Neural cell (in vitro differentiated cells): ENCODE measurements around the gene GNG7. TPM values are rescaled to one million over a fixed set of nuclear protein-coding genes. Genes with fewer than 3 reads are reported as not detected.

Experiments used
- H2AFZ ChIP-seq: fragments of 200-600, 300-800 bp; sonication (generic), shearing (Covaris generic); 2 replicates; pipeline ENCODE4 v1.6.0; 2014; ENCODE audit warnings: low read depth, mild to moderate bottlenecking, antibody characterized with exemption, low read length, moderate library complexity
- H3F3A ChIP-seq: fragments of 200-600 bp; shearing (Covaris generic); 2 replicates; pipeline ENCODE4 v1.6.1; 2016; ENCODE audit warnings: mild to moderate bottlenecking, moderate library complexity, mixed read lengths, antibody characterized with exemption, low read length; ENCODE audit not compliant: insufficient read depth, poor library complexity, severe bottlenecking
- H3K27ac ChIP-seq: fragments of 200-600, 300-800 bp; sonication (generic), shearing (Covaris generic); 2 replicates; pipeline ENCODE4 v1.5.1; 2014; ENCODE audit warnings: mild to moderate bottlenecking, low read length, moderate library complexity
- H3K27me3 ChIP-seq: fragments of 300-800, 200-600 bp; sonication (generic), shearing (Covaris generic); 2 replicates; pipeline ENCODE4 v1.6.0; 2014; ENCODE audit warnings: mild to moderate bottlenecking, low read depth, low read length, moderate library complexity; ENCODE audit not compliant: insufficient read depth
- H3K36me3 ChIP-seq: fragments of 300-800, 200-600 bp; sonication (generic), shearing (Covaris generic); 2 replicates; pipeline ENCODE4 v1.5.1; 2014; ENCODE audit warnings: mild to moderate bottlenecking, antibody characterized with exemption, low read length, moderate library complexity; ENCODE audit not compliant: insufficient read depth
- H3K4me2 ChIP-seq: fragments of 300-800, 200-600 bp; sonication (generic), shearing (Covaris generic); 2 replicates; pipeline ENCODE4 v1.6.0; 2014; ENCODE audit warnings: mild to moderate bottlenecking, low read length
- H3K4me3 ChIP-seq: fragments of 300-800, 200-600 bp; sonication (generic), shearing (Covaris generic); 2 replicates; pipeline ENCODE4 v1.5.1; 2014; ENCODE audit warnings: mild to moderate bottlenecking, low read length, moderate library complexity
- H3K79me2 ChIP-seq: fragments of 200-600 bp; shearing (Covaris generic); replicated peaks from 2 replicates; pipeline ENCODE4 v1.6.0; 2014; ENCODE audit warnings: mild to moderate bottlenecking, low read length, moderate library complexity; ENCODE audit not compliant: insufficient read depth
- H3K9ac ChIP-seq: fragments of 300-800, 200-600 bp; sonication (generic), shearing (Covaris generic); 2 replicates; pipeline ENCODE4 v1.6.1; 2016; ENCODE audit warnings: mild to moderate bottlenecking, low read length, mixed read lengths
- H3K9me2 ChIP-seq: fragments of 200-600 bp; shearing (Covaris generic); 2 replicates; pipeline ENCODE4 v1.6.1; 2016; ENCODE audit warnings: mild to moderate bottlenecking, low read length, mixed read lengths; ENCODE audit not compliant: insufficient read depth
- H3K9me3 ChIP-seq: fragments of 200-600, 300-800 bp; sonication (generic), shearing (Covaris generic); 2 replicates; pipeline ENCODE4 v1.6.1; 2016; ENCODE audit warnings: mild to moderate bottlenecking, mixed run types, low read length, moderate library complexity, mixed read lengths
- H4K20me1 ChIP-seq: fragments of 200-600 bp; shearing (Covaris generic); 2 replicates; pipeline ENCODE4 v1.6.1; 2016; ENCODE audit warnings: mild to moderate bottlenecking, mixed run types; ENCODE audit not compliant: insufficient read depth
- EP300 ChIP-seq: fragments of 450-650 bp; conservative IDR thresholded peaks from 2 replicates; pipeline ENCODE4 v1.6.1; 2014; ENCODE audit warnings: antibody characterized with exemption, mild to moderate bottlenecking, moderate library complexity; ENCODE audit not compliant: poor library complexity, severe bottlenecking
- EZH2 ChIP-seq: fragments of 200-600, 300-800 bp; shearing (Covaris generic), sonication (generic); IDR thresholded peaks from 2 replicates; pipeline ENCODE4 v1.6.1; 2014; ENCODE audit warnings: antibody characterized with exemption, low read length, borderline replicate concordance, mild to moderate bottlenecking; ENCODE audit not compliant: insufficient read depth, poor library complexity, severe bottlenecking
- MXI1 ChIP-seq: fragments of 450-650 bp; conservative IDR thresholded peaks from 2 replicates; pipeline ENCODE4 v1.6.1; 2014; ENCODE audit warnings: antibody characterized with exemption, mild to moderate bottlenecking; ENCODE audit not compliant: poor library complexity, severe bottlenecking
- POLR2AphosphoS5 ChIP-seq: IDR thresholded peaks from 2 replicates; pipeline ENCODE4 v1.6.1; 2012
- RAD21 ChIP-seq: fragments of 450-650 bp; conservative IDR thresholded peaks from 2 replicates; pipeline ENCODE4 v1.6.1; 2014; ENCODE audit warnings: antibody characterized with exemption, mild to moderate bottlenecking, moderate library complexity
- SMC3 ChIP-seq: fragments of 450-650 bp; conservative IDR thresholded peaks from 2 replicates; pipeline ENCODE4 v1.6.1; 2014; ENCODE audit warnings: antibody characterized with exemption, mild to moderate bottlenecking, moderate library complexity; ENCODE audit not compliant: poor library complexity
- TAF1 ChIP-seq: IDR thresholded peaks from 2 replicates; pipeline ENCODE4 v1.6.1; 2012; ENCODE audit warnings: low read depth
- polyA plus RNA-seq: library from polyadenylated mRNA; depleted of rRNA; stranded (reverse); fragments of >200 nt; gene quantifications from 2 replicates; pipeline ENCODE4 v1.2.3, GENCODE V29; 2014
- TF ChIP-seq, protein P1 (sequence below): IDR thresholded peaks from 2 replicates; pipeline ENCODE4 v1.6.1; 2012; ENCODE audit warnings: borderline replicate concordance
- TF ChIP-seq, protein P2 (sequence below): fragments of 450-650 bp; IDR thresholded peaks from 2 replicates; pipeline ENCODE4 v1.5.1; 2014; ENCODE audit warnings: antibody characterized with exemption, mild to moderate bottlenecking, moderate library complexity; ENCODE audit not compliant: poor library complexity, severe bottlenecking

GNG7 gene
- polyA plus RNA-seq, 1 donor from 2014 or later: 3.0 TPM

DNA sequence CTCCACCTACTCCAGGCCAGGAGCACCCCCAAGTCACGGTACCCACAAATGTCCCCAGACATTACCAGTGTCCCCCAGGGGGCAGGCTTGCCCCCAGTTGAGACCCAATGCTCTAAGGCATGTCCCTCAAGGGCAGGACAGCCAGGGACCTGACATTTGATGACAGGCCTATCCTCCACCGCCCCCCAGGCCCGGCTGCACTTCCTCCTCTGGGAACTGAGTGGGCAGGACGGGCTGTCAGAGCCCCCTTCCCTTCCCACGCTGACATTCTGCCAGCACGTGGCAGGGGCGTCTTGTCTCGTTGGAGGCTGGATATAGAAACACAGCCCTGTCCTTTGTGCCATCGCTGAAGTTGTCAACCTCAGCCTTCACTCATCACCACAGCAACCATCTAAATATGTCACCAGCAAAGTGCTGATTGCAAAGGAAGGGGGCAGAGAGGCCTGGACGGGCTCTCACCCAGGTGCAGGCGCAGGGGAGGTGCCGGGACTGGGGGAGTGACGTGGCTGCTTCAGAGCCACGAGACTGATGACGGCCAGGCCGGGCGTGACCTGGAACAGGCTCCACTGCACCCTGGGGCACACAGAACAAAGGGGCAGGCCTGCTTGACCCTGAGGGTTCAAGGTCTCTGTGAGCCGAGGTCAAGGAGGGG, 38.4 kb downstream of the GNG7 start:
- H3K9ac ChIP-seq: peak overlapping the region; percentile 40

DNA sequence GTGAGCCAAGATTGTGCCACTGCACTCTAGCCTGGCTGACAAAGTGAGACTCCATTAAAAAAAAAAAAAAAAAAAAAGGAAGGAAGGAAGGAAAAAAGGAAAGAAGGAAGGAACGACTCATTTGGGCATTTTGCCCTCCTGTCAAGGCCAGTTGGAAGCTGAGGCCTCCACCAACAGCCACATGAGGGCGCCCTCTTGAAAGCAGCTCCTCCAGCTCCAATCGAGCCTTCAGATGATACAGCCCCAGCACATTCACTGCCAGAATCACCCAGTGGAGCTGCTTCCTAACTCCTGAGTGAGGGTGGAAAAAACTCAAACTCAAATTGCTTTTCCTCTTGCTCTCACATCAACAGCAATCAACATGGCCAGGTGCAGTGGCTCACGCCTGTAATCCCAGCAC, 40.9 kb downstream of the GNG7 start:
- no peak overlapping the region for H3K27ac ChIP-seq
- TF ChIP-seq EP300 (no peak), TAF1 (no peak)
- TF ChIP-seq, protein P1, sequence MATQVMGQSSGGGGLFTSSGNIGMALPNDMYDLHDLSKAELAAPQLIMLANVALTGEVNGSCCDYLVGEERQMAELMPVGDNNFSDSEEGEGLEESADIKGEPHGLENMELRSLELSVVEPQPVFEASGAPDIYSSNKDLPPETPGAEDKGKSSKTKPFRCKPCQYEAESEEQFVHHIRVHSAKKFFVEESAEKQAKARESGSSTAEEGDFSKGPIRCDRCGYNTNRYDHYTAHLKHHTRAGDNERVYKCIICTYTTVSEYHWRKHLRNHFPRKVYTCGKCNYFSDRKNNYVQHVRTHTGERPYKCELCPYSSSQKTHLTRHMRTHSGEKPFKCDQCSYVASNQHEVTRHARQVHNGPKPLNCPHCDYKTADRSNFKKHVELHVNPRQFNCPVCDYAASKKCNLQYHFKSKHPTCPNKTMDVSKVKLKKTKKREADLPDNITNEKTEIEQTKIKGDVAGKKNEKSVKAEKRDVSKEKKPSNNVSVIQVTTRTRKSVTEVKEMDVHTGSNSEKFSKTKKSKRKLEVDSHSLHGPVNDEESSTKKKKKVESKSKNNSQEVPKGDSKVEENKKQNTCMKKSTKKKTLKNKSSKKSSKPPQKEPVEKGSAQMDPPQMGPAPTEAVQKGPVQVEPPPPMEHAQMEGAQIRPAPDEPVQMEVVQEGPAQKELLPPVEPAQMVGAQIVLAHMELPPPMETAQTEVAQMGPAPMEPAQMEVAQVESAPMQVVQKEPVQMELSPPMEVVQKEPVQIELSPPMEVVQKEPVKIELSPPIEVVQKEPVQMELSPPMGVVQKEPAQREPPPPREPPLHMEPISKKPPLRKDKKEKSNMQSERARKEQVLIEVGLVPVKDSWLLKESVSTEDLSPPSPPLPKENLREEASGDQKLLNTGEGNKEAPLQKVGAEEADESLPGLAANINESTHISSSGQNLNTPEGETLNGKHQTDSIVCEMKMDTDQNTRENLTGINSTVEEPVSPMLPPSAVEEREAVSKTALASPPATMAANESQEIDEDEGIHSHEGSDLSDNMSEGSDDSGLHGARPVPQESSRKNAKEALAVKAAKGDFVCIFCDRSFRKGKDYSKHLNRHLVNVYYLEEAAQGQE: no peak
- TF ChIP-seq, protein P2, sequence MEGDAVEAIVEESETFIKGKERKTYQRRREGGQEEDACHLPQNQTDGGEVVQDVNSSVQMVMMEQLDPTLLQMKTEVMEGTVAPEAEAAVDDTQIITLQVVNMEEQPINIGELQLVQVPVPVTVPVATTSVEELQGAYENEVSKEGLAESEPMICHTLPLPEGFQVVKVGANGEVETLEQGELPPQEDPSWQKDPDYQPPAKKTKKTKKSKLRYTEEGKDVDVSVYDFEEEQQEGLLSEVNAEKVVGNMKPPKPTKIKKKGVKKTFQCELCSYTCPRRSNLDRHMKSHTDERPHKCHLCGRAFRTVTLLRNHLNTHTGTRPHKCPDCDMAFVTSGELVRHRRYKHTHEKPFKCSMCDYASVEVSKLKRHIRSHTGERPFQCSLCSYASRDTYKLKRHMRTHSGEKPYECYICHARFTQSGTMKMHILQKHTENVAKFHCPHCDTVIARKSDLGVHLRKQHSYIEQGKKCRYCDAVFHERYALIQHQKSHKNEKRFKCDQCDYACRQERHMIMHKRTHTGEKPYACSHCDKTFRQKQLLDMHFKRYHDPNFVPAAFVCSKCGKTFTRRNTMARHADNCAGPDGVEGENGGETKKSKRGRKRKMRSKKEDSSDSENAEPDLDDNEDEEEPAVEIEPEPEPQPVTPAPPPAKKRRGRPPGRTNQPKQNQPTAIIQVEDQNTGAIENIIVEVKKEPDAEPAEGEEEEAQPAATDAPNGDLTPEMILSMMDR: no peak
- H3F3A ChIP-seq: no peaks in the 10 kb centered on the region
- no peaks in the 10 kb centered on the region for H3K27me3 ChIP-seq
- no peak overlapping the region for H3K4me2 ChIP-seq
- H3K9me3 ChIP-seq: no peaks in the 10 kb centered on the region
- no peaks in the 10 kb centered on the region for H3K79me2 ChIP-seq
- no peak overlapping the region for H2AFZ ChIP-seq
- no peaks in the 10 kb centered on the region for H3K36me3 ChIP-seq
- H3K4me3 ChIP-seq: no peak overlapping the region
- no peaks in the 10 kb centered on the region for H3K9me2 ChIP-seq
- H4K20me1 ChIP-seq: no peaks in the 10 kb centered on the region
- H3K9ac ChIP-seq: no peak overlapping the region

More for the DNA sequence above, 38.4 kb downstream of the GNG7 start:
- peak overlapping the region; percentile 65 for H3K27ac ChIP-seq
- no peak overlapping the region for H2AFZ ChIP-seq
- H3K36me3 ChIP-seq: no peaks in the 10 kb centered on the region
- H3K79me2 ChIP-seq: no peaks in the 10 kb centered on the region
- no peaks in the 10 kb centered on the region for H3K27me3 ChIP-seq
- H3F3A ChIP-seq: no peaks in the 10 kb centered on the region
- peak overlapping the region; percentile 37 for H3K4me3 ChIP-seq
- H3K4me2 ChIP-seq: peak overlapping the region; percentile 6
- TF ChIP-seq RAD21 (no peak), POLR2AphosphoS5 (peak; percentile 27), EP300 (peak; percentile 74), MXI1 (no peak)
- no peaks in the 10 kb centered on the region for H3K9me2 ChIP-seq
- H3K9me3 ChIP-seq: no peaks in the 10 kb centered on the region
- no peaks in the 10 kb centered on the region for H4K20me1 ChIP-seq

DNA sequence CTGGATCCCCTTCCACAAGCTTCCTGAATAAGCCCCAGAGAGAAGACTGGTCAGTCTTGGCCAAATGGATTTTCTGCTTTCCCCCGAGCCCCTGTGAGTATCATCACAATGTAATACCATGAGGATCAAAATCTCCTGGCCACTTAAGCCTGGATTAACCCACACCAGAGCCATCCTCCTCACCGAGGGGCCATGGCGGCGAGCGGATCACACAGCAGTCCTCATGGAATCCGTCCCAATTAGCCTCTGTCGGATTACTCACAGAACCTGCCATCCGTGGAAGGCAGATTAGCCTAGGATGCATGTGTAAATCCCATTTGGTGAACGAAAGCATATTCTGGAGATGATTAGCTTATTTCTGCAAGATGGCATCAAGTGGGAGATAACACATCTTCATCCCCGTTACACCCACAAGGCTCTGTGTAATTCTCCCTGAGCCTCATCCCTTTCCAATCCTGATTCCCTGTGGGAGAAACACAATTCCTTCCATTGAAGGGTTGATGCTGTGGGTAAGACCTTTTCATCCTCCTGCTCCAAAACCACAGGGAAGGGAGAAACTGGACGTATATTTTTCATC, 42.5 kb downstream of the GNG7 start:
- Histone ChIP-seq H2AFZ (no peak overlapping the region), H3K4me2 (no peak overlapping the region), H3K79me2 (no peaks in the 10 kb centered on the region), H3K9ac (no peak overlapping the region), H3K9me3 (no peaks in the 10 kb centered on the region), H3F3A (no peaks in the 10 kb centered on the region), H3K9me2 (no peaks in the 10 kb centered on the region), H3K36me3 (no peaks in the 10 kb centered on the region), H3K27me3 (no peaks in the 10 kb centered on the region), H4K20me1 (no peaks in the 10 kb centered on the region), H3K4me3 (no peak overlapping the region), H3K27ac (no peak overlapping the region)
- no peak for TF ChIP-seq RAD21
- no peak for TF ChIP-seq EZH2
- TF ChIP-seq, protein P1: no peak
- TF ChIP-seq, protein P2: no peak
- no peak for TF ChIP-seq SMC3
